GM18519 (cell line): ENCODE measurements around the gene TUBGCP6.

Experiments used
- ATAC-seq: cut with Tn5 transposase; IDR thresholded peaks from one replicate; pipeline ENCODE4 v1.9.1; 2021; ENCODE audit warnings: mild to moderate bottlenecking, moderate library complexity; ENCODE audit not compliant: unreplicated experiment, low FRiP score

Gene TUBGCP6

GRCh38 chr22:50253046-50253915 is 8.5 kb upstream of the TUBGCP6 start:
- no peak for ATAC-seq

DNA sequence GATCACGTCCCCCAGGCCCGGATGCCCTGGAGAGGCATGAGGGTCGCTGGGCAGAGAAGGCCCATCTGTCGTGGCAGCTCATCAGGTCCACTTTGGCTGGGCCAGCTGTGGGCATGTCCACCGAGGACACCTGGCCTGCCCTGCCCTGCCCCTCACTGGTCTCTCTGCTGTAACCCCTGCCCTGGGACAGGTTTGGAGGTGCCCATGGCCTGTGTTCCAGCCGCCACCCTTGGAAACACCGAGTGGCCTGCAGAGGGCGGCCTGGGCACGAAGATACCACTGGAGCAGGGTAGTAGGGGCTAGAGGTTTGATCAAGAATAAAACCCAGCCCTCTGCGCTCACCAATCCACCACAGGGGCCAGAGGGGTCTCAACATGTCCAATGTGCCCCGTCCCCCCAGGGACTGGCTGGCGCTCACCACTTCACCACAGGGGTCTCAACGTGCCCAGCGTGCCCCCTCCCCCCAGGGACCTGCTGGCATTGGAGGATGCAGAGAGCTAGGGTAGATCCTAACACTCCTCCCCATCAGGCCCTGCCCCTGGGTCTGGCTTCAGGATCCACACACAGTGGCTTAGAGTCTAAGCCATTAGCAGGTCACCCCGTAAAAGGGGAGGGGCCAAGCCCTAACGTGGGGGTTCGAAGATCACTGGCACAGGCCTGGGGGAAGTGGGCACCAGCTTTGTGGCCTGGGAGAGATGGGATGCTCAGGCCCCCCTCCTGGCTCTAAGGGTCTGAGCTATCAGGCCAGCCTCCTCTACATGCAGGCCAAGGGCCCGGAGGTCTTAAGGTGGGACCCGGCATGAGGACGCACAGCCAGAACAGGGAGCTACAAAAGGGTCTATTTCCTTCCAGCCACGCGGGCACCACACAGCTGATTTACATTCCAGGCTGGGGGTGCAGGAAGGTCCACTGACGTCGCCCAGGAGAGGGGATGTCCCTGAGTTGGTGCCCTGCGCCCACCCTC is 7.5 kb upstream of the TUBGCP6 start:
- ATAC-seq: no peak

- no peak for ATAC-seq
These were observed 6.8 kb upstream of the TUBGCP6 start for GRCh38 chr22:50251477-50252081.

GRCh38 chr22:50250555-50251476 is 6.0 kb upstream of the TUBGCP6 start, which contains the start of gene HDAC10:
HDAC10 (minus strand) TSS chr22:50251265; CDS start chr22:50251032, 233 bp downstream.
- no peak for ATAC-seq

GRCh38 chr22:50250249-50250554 is 5.4 kb upstream of the TUBGCP6 start:
- ATAC-seq: no peak

DNA sequence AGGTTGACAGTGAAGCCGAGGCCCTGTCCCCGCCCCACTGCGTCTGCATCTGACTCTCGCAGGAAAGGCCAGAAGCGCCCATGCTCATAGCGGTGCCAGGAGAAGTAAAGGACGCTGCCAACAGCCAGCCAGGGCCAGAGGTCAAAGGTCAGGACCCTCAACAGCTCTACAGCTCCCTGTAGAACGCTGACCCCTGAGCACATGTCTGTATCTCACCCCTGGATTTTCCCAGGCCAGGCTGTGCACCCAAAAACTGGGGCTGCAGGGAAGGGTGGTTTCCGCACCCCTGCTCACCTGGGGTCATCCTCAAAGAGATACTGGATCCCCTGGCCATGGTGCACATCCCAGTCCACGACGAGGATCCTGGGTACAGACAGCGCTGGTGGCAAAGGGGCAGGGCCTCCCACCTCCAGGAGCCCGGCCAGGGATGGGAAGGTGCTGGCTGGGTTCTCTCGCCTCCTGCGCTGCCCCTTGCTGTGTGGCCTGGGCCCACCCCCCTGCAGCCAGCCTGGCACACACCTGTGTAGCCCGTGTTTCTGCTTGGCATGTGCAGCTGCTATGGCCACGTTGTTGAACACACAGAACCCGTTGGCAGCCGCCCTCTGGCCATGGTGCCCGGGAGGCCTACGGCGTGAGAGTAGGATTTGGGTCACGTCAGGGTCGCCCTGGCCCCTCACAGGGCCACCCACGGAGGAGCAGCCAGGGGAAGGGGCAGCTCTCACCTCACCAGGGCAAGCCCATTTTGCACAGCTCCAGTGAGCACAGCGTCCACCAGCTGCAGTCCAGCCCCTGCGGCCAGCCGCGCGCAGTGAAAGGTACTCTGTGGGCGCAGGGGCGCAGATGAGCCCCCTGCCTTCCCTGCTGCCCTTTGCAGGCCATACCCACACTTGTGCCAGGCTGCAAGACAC is 4.8 kb upstream of the TUBGCP6 start:
- no peak for ATAC-seq

DNA sequence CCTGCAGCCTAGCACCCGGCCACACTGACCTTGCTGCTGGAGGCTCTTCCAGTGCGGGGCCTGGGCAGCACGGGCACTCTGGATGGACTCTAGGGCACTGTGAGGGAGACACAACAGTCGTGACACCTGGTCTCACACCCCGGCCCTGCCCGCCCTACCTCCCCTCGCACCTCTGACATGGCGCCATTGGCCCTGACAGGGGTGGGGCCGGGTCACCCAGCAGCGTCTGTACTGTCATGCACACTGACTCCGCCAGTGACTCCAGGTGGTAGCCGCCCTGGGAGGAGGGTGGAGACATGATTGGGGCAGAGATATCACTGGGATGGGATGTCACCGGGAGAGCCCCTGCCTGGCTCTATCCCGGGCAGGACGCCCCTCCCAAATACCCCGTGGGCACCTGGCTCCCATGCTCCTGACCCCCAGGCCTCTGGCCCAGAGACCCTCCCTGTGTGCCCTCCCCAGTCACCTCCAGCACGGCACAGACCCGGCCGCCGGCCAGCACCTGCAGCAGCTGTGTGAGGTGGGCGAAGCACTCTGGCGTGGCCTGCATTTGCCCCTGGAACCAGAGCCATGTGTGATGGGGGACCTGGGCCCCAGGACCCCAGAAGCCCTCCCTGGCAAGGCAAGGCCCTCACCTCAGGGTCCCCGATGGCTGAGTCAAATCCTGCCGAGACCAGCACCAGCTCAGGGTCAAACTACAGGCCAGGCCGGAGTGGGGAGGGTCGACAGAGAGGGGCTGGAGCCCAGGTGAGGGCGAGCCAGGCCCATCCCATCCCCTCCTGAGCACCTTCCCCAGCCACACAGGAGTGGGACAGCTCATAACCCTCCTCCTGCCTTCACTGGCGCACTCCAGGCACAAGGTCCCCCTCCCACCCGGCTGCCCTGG is 3.6 kb upstream of the TUBGCP6 start:
- ATAC-seq: no peak

DNA sequence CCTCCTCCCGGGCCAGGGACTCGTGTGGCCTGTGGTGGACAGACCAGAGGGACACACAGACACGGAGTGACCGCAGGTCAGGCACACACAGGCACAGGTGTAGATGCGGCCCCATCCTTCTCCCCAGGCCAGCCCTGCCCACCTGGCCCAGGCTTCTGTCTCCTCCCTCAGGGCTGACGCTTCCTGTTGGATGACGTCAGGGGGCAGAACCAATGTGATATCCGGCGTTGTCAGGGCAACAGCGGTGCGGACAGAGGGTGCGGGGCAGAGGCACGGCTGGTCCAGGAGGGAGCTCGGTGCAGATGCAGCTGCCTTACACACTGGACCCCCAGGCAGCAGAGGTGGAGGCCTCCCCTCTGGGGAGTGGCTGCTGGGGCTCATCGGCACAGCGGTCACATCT is 2.9 kb upstream of the TUBGCP6 start:
- no peak for ATAC-seq

- no peak for ATAC-seq
These were observed 1.7 kb upstream of the TUBGCP6 start for GRCh38 chr22:50246242-50247175.

GRCh38 chr22:50245214-50246072 is 620 bp upstream of the TUBGCP6 start:
- ATAC-seq: no peak

DNA sequence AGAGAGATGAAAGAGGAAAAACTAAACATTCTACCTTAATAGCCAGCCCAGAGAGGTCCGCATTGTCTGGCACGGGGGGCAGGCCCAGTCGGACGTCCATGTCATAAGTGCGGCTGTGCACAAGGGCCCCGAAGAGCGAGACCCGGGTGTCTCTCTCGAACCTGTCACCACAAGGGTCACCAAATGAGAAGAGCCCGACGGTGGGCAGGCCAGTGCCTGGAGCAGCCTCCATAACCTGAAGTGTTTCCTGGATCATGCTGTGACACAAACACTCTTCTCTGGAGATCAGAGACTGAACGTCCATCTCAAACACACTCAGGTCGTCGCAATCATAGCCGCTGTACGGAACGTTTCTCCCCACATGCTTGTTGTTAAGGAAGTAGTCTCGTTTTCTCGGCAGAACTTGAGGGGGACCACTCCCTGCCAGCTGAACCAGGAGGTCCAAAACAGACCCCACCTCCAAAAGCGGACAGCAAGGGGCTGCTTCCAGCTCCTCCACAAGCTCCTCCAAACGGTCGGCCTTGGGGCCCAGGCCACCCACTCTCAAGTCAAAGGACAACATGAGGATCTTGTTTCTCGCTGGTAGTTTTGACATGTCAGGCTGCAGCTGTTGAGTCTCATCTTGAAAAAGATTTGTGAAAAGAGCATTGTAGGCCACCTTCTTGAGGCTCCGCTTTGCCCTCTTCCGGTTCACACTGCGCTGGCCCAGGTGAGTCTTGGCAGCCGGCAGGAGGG is 971 bp downstream of the TUBGCP6 start:
- ATAC-seq: no peak

- no peak for ATAC-seq
These were observed 2.3 kb downstream of the TUBGCP6 start for GRCh38 chr22:50242406-50242949.

- no peak for ATAC-seq
These were observed 6.1 kb downstream of the TUBGCP6 start for GRCh38 chr22:50238755-50239154.

- no peak for ATAC-seq
These were observed 8.0 kb downstream of the TUBGCP6 start for GRCh38 chr22:50236731-50237409.
